ENCODE measurements around the gene ZNF215.
"Not testable (repeated sequence)": the region's sequence is repeated elsewhere in the genome, so short reads cannot be mapped to it uniquely, and the experiment has no call there.

DNA sequence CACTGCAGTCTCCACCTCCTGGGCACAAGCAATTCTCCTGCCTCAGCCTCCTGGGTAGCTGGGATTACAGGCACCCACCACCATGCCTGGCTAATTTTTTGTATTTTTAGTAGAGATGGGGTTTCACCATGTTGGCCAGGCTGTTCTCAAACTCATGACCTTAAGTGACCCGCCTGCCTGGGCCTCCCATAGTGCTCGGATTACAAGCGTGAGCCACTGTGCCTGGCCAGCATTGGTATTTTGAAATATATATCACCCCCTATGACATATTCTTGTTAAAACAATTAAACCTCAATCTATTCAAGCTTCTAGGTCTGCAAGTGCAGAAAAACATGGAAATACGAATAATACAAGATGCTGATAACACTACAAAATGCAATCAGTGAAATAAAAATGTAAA lies 43.6 kb downstream of the ZNF215 start:
- TF ChIP-seq, protein P1, sequence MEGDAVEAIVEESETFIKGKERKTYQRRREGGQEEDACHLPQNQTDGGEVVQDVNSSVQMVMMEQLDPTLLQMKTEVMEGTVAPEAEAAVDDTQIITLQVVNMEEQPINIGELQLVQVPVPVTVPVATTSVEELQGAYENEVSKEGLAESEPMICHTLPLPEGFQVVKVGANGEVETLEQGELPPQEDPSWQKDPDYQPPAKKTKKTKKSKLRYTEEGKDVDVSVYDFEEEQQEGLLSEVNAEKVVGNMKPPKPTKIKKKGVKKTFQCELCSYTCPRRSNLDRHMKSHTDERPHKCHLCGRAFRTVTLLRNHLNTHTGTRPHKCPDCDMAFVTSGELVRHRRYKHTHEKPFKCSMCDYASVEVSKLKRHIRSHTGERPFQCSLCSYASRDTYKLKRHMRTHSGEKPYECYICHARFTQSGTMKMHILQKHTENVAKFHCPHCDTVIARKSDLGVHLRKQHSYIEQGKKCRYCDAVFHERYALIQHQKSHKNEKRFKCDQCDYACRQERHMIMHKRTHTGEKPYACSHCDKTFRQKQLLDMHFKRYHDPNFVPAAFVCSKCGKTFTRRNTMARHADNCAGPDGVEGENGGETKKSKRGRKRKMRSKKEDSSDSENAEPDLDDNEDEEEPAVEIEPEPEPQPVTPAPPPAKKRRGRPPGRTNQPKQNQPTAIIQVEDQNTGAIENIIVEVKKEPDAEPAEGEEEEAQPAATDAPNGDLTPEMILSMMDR (IDR thresholded peaks at IDR 0.05) = not testable (repeated sequence)
- TF ChIP-seq POLR2A (IDR thresholded peaks at IDR 0.05) = not testable (repeated sequence)
